Subcutaneous adipose tissue (tissue), 4 donors: ENCODE measurements around the gene COL21A1. TPM values are rescaled to one million over a fixed set of nuclear protein-coding genes. Genes with fewer than 3 reads are reported as not detected.

Experiments
- CTCF ChIP-seq: fragments of 450-650 bp; IDR thresholded peaks from one replicate; pipeline ENCODE4 v1.5.1; 2016; ENCODE audit warnings: low read depth, mild to moderate bottlenecking, control low read depth, antibody characterized with exemption, moderate library complexity
- total RNA-seq, 4 donors: library from RNA; depleted of rRNA; stranded (reverse); fragments of >200 nt; gene quantifications; one replicate each; pipeline ENCODE4 v1.1.0, GENCODE V29; 2016

Gene COL21A1
- total RNA-seq, 4 donors from 2014 or later: 1.1 to 28.3 (median 2.0) TPM

- no peak for TF ChIP-seq CTCF
Observed at GRCh38 chr6:56176741-56177140, 70.6 kb downstream of the COL21A1 start.

- TF ChIP-seq CTCF: no peak
Observed at GRCh38 chr6:56173228-56173627, 74.2 kb downstream of the COL21A1 start.

- no peak for TF ChIP-seq CTCF
Observed at GRCh38 chr6:56172144-56172543, 75.2 kb downstream of the COL21A1 start.

- no peak for TF ChIP-seq CTCF
Observed at GRCh38 chr6:56169366-56169765, 78.0 kb downstream of the COL21A1 start.

- no peak for TF ChIP-seq CTCF
Observed at GRCh38 chr6:56168596-56168995, 78.8 kb downstream of the COL21A1 start.

- no peak for TF ChIP-seq CTCF
Observed at GRCh38 chr6:56162081-56162480, 85.3 kb downstream of the COL21A1 start.

- no peak for TF ChIP-seq CTCF
Observed at GRCh38 chr6:56160489-56160888, 86.9 kb downstream of the COL21A1 start.
